ENCODE measurements around the gene ITPR3. TPM values are rescaled to one million over a fixed set of nuclear protein-coding genes. Genes with fewer than 3 reads are reported as not detected.
"Not testable (repeated sequence)": the region's sequence is repeated elsewhere in the genome, so short reads cannot be mapped to it uniquely, and the experiment has no call there.

ITPR3 gene
- total RNA-seq, 1 donor from 2014 or later = 21.6 TPM

GRCh38 chr6:33613795-33614168 lies 7.3 kb upstream of the ITPR3 start:
- DNase-seq = no peak

- no peak for DNase-seq
Observed at GRCh38 chr6:33616113-33616512, 5.0 kb upstream of the ITPR3 start.

GRCh38 chr6:33616913-33617312 lies 4.2 kb upstream of the ITPR3 start:
- DNase-seq = no peak

- no peak for DNase-seq
Observed at GRCh38 chr6:33619166-33619840, 1.8 kb upstream of the ITPR3 start.

GRCh38 chr6:33620158-33620855 lies 815 bp upstream of the ITPR3 start:
- peak; percentile 64 for DNase-seq

- peak; percentile 54 for DNase-seq
Observed at GRCh38 chr6:33621711-33622388, 728 bp downstream of the ITPR3 start.

- no peak for DNase-seq
Observed at GRCh38 chr6:33622456-33623431, 1.6 kb downstream of the ITPR3 start.

- peak; percentile 54 for DNase-seq
Observed at GRCh38 chr6:33623895-33624381, 2.8 kb downstream of the ITPR3 start.

- no peak for DNase-seq
Observed at GRCh38 chr6:33624856-33625255, 3.7 kb downstream of the ITPR3 start.

- DNase-seq = no peak
Observed at GRCh38 chr6:33627876-33628275, 6.8 kb downstream of the ITPR3 start.

GRCh38 chr6:33628401-33628964 lies 7.4 kb downstream of the ITPR3 start:
- no peak for DNase-seq

- DNase-seq = peak; percentile 32
Observed at GRCh38 chr6:33630014-33630413, 8.9 kb downstream of the ITPR3 start.

GRCh38 chr6:33631521-33631920 lies 10.4 kb downstream of the ITPR3 start:
- not testable (repeated sequence) for DNase-seq

- no peak for DNase-seq
Observed at GRCh38 chr6:33631971-33632557, 10.9 kb downstream of the ITPR3 start.

GRCh38 chr6:33632558-33633039 lies 11.5 kb downstream of the ITPR3 start:
- DNase-seq = peak; percentile 41

- DNase-seq = no peak
Observed at GRCh38 chr6:33633084-33633461, 12.0 kb downstream of the ITPR3 start.

GRCh38 chr6:33633462-33634158 lies 12.5 kb downstream of the ITPR3 start:
- DNase-seq = peak; percentile 59

GRCh38 chr6:33634161-33634727 lies 13.1 kb downstream of the ITPR3 start:
- DNase-seq = peak; percentile 26

- no peak for DNase-seq
Observed at GRCh38 chr6:33634946-33635345, 13.8 kb downstream of the ITPR3 start.

- no peak for DNase-seq
Observed at GRCh38 chr6:33636655-33637054, 15.5 kb downstream of the ITPR3 start.

All from tongue (tissue), 2 donors.